ENCODE data around the gene SLC35C1.
"Not testable (repeated sequence)": the region's sequence is repeated elsewhere in the genome, so short reads cannot be mapped to it uniquely, and the experiment has no call there.

Gene SLC35C1

DNA sequence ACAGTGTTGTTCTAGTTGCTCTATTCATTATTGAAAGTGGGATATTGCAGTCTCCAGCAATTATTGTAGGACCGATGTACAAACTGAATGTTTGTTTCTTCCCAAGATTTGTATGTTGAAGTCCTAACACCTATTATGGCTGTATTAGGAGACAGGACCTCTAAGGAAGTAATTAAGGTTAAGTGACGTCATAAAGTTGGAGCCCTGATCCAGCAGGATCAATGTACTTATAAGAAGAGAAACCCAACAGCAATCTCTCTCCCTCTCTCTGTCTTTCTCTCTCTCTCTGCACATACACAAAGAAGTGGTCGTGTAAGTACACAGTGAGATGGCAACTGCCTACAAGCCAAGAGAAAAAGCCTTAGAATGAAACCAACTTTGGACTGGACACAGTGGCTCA lies 16.1 kb upstream of the SLC35C1 start:
- no peak for DNase-seq (ENCODE audit: low read depth in 2 of 2)

GRCh38 chr11:45791524-45791923 lies 13.4 kb upstream of the SLC35C1 start:
- DNase-seq (ENCODE audit: low read depth in 2 of 2) = no peak

GRCh38 chr11:45794169-45794568 lies 10.8 kb upstream of the SLC35C1 start:
- no peak for DNase-seq (ENCODE audit: low read depth in 2 of 2)

GRCh38 chr11:45795379-45795778 lies 9.6 kb upstream of the SLC35C1 start:
- DNase-seq (ENCODE audit: low read depth in 2 of 2) = no peak

DNA sequence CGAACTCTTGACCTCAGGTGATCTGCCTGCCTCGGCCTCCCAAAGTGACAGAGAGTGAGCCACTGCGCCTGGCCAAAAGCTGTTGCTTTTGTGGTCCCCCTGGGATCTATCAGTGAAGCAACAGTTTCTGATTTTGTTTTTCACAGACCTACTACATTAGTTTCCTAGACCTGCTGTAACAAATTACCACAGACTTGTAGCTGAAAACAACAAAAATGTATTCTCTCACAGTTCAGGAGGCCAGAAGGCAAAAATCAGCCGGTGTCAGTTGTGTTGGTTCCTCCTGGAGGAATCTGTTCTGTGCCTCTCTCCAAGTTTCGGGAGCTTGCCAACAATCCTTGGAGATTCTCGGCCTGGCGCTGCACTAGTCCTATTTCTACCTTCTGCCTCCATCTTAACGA lies 8.5 kb upstream of the SLC35C1 start:
- DNase-seq (ENCODE audit: low read depth in 2 of 2) = no peak

- DNase-seq (ENCODE audit: low read depth in 2 of 2) = no peak
Observed at GRCh38 chr11:45798793-45799441, 6.0 kb upstream of the SLC35C1 start.

DNA sequence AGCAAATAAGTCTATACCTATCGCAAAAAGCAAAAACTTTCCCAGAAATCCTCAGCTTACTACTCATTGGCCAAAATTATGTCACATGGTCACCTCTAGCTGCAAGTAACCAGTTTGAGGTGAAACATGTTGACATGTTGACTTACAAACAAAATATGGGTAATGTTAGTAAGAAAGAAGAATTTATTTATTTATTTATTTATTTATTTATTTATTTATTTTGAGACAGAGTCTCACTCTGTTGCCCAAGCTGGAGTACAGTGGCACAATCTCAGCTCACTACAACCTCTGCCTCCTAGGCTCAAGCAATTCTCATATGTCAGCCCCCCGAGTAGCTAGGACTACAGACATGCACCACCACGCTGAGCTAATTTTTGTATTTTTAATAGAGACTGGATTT lies 5.4 kb upstream of the SLC35C1 start:
- DNase-seq (ENCODE audit: low read depth in 2 of 2) = no peak

DNA sequence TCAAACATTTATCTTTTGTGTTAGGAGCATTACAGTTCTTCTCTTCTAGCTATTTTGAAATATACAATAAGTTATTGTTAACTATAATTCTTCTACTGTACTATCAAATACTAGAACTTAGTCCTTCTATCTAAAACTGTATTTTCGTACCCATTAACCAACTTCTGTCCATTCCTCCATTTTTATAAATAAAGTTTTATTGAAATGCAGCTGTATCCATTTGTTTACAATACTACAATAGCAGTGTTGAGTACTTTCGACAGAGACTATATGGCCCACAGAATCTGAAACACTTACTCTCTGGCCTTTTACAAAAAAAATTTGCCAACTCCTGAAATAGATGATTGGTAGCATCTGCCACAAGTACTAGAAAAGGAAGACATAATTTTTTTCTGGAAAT lies 4.7 kb upstream of the SLC35C1 start:
- DNase-seq (ENCODE audit: low read depth in 2 of 2) = no peak

DNA sequence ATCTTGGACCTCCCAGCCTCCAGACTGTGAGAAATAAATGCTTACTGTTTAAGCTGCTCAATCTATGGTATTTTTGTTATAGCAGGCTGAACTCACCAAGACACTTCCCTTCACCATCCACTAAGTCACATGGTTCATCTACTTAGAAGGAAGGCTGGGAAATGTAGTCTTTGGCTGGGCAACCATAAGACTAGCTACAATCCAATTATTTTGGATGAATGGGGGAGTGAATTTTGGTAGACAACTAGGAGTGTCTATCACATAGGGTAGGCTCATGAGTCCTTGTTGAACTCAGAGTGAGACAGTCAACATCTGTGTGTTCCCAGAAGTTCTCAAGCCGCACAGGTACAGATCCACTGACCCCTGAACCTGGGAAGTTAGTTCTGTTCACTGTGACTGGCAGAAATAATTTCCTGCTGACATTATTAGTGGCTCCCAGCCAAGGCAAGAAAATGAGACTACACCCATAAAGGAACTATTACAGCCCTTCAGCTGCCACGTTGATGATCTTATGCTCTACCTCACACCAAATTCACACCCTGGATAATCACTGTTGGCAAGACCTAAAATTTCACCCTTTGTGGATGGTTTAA lies 3.1 kb upstream of the SLC35C1 start:
- no peak for DNase-seq (ENCODE audit: low read depth in 2 of 2)

- DNase-seq (ENCODE audit: low read depth in 2 of 2) = no peak
Observed at GRCh38 chr11:45802531-45803317, 2.2 kb upstream of the SLC35C1 start.

DNA sequence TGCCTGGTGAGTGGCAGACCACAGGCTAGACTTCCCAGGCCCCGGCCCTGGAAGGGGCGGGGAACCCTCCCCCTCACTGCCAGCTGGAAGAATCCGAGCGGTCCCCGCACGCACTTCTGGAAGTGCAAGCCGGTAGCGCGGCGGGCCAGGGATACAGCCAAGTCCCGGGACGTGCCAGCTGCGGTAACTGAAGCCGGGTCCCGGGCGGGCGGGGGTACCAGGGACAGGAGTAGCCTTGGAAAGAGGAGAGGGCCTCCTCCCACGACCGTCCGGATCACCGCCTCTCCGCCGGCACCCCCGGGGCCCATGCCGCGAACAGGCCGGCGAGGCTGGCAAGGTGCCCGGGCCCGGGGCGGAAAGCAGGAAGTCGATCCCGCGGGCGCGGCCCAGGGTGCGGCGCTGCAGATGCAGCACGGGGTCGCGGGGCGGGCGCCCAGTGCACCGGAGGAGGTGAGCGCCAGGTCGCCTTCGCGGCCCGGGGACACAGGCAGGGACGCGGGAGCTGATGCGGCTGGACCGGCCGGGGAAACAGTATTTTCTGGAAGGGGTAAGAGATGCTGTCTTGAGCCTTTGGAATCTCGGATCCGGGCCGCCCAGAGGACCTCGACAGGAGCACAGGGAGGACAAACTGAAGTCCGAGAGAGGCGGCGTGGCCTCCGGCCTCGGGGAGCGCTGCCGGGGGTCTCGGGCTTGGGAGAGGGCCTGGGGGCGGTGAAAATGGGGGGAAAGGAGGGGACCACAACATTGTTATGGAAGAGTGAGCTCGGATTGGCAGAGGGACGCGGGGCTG lies 783 bp upstream of the SLC35C1 start:
- DNase-seq (ENCODE audit: low read depth in 2 of 2) = peak; percentile 11 to 35

DNA sequence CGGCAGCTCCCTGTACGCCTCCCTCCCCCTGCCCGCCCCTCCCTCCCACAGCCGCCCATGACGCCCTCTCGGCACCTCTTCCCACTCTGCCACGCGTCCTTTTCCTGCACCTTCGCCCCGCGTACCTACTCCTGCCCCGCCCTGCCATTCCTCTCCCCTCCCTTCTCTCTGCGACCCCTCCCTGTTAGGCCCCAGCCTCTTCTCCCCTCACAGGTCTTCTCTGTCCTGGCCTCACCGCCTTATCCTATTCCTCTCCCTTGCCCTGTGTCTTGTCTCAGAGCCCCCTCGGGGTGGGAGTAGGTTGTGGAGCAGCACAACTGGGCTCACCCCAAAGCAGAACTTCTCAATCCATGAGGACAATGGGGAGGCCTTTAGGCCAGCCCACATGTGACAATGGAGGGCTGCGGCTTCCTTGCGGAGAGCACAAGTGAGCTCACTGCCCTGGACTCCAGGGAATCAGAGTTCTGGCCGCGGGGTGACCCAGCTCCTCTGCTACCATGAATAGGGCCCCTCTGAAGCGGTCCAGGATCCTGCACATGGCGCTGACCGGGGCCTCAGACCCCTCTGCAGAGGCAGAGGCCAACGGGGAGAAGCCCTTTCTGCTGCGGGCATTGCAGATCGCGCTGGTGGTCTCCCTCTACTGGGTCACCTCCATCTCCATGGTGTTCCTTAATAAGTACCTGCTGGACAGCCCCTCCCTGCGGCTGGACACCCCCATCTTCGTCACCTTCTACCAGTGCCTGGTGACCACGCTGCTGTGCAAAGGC lies 539 bp downstream of the SLC35C1 start:
- peak in 1 of 2 donors; percentile 10 for DNase-seq (ENCODE audit: low read depth in 2 of 2)

DNA sequence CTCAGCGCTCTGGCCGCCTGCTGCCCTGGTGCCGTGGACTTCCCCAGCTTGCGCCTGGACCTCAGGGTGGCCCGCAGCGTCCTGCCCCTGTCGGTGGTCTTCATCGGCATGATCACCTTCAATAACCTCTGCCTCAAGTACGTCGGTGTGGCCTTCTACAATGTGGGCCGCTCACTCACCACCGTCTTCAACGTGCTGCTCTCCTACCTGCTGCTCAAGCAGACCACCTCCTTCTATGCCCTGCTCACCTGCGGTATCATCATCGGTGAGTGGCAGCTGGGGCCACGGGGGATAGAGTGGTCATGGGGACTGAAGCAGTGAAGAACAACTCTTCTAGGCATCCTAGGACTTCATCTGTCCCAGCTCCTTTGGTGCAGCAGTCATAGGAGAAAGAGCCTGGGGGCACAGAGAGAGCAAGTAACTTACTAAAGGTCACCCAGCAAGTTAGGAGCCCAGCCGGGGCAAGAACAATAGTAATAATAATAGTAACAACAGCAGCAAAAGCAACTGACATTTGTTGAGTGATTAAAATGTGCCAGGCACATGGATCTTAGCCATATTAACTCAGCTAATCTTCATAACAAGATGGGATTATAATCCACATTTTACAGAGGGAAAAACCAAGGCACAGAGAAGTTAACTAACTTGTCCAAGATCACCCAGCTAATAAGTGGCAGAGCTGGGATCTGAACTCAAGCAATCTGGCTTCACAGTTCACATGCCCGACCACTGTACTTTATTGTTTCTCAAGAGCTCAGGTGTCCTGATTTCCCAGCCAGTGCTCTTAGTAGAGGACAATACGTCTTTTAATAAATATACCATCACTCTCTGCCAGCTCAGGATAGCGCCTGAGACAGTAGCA lies 1.4 kb downstream of the SLC35C1 start:
- DNase-seq (ENCODE audit: low read depth in 2 of 2) = no peak

GRCh38 chr11:45806937-45807791 lies 2.2 kb downstream of the SLC35C1 start:
- no peak for DNase-seq (ENCODE audit: low read depth in 2 of 2)

DNA sequence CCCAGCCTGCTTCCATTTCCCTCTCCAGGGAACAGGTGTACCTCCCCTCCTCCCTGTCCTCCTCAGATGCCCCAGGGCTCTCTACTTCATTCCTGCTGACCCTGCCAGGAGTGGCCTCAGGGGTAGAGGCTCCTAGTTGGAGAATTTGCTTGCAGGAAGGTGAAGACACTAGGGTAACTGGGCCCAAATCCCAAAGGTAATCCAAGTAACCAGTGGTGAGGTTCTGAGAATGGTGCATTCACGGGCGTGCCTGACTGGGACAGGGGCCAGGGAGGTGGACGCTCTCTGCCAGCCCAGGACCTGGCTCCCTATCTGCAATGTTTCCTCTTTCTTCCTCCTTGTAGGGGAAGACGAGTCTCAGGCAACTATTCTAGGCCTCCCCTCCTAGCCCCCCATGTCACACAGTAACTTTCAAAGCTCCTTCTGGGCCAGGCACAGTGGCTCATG lies 2.9 kb downstream of the SLC35C1 start:
- DNase-seq (ENCODE audit: low read depth in 2 of 2) = no peak

DNA sequence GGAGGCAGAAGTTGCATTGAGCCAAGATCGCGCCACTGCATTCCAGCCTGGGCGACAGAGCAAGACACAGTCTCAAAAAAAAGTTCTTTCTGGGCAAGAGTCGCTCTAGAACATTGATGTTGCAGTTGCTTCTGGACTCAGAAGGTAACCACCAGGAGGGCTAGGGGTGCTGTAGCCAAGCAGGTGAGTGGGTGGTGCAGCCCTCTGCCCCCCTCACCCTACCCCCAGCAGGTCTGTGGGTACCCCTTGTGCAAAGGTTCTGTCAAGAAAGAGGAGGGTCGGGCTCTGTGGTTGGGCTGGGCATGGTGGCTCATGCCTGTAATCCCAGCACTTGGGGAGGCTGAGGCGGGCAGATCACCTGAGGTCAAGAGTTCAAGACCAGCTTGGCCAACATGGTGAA lies 3.5 kb downstream of the SLC35C1 start:
- DNase-seq (ENCODE audit: low read depth in 2 of 2) = not testable (repeated sequence)

GRCh38 chr11:45809456-45810395 lies 4.8 kb downstream of the SLC35C1 start:
- DNase-seq (ENCODE audit: low read depth in 2 of 2) = no peak

GRCh38 chr11:45810431-45811108 lies 5.6 kb downstream of the SLC35C1 start:
- DNase-seq (ENCODE audit: low read depth in 2 of 2) = no peak

Measured in stimulated activated CD8-positive, alpha-beta memory T cell treated with anti-CD3 and anti-CD28 coated beads, Interleukin-15, amount 100 ng/mL, for 4 hours (primary cell).